Stomach (tissue), 4 donors: ENCODE measurements around the gene VGF.

Experiments used
- POLR2A ChIP-seq, 4 donors: fragments of 450-650 bp; IDR thresholded peaks; one replicate each; pipeline ENCODE4 v1.6.1; 2016; ENCODE audit warnings: antibody characterized with exemption in 4 of 4, control low read depth in 2 of 4, mild to moderate bottlenecking in 1 of 4, moderate library complexity in 1 of 4
- TF ChIP-seq, protein P1 (sequence below), 7 experiments: fragments of 450-650 bp in 4 of 7; fragments of 200-600 bp in 3 of 7; sonication (generic) in 3 of 7; IDR thresholded peaks; one replicate each; pipeline ENCODE4 v1.5.1; 2016 to 2019; ENCODE audit warnings: antibody characterized with exemption in 7 of 7, control low read depth in 2 of 7, mild to moderate bottlenecking in 1 of 7

DNA sequence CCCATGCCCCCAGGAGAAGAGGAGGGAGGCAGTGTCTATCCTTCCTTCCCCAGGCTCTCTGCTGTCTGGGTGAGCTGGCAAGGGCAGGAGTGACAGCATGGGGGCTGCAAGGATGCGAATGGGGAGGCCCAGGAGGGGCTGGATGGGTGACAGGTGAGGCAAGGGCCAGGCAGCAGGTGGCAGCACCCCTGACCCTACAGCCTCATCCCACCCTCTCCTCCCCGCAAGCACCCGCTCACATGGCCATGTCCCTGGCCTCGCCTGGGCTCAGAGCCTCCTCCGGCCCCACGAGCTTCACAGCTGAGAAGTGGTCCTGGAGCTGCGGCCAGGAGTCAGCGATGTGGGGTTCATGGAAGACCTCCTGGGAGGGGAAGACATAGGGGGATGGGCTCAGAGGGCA is 46.6 kb upstream of the VGF start:
- TF ChIP-seq, protein P1, sequence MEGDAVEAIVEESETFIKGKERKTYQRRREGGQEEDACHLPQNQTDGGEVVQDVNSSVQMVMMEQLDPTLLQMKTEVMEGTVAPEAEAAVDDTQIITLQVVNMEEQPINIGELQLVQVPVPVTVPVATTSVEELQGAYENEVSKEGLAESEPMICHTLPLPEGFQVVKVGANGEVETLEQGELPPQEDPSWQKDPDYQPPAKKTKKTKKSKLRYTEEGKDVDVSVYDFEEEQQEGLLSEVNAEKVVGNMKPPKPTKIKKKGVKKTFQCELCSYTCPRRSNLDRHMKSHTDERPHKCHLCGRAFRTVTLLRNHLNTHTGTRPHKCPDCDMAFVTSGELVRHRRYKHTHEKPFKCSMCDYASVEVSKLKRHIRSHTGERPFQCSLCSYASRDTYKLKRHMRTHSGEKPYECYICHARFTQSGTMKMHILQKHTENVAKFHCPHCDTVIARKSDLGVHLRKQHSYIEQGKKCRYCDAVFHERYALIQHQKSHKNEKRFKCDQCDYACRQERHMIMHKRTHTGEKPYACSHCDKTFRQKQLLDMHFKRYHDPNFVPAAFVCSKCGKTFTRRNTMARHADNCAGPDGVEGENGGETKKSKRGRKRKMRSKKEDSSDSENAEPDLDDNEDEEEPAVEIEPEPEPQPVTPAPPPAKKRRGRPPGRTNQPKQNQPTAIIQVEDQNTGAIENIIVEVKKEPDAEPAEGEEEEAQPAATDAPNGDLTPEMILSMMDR (IDR thresholded peaks at IDR 0.05): no peak
- no peak for TF ChIP-seq POLR2A (IDR thresholded peaks at IDR 0.05)
